Islet of Langerhans (tissue), 1 donor: ENCODE data around the gene KNDC1.

Source experiments
- FAIRE-seq: peaks from one replicate; lab custom pipeline; 2011; peaks lifted over from hg19 to GRCh38; lab: Jason Lieb, UNC

The KNDC1 gene

GRCh38 chr10:133242611-133243356, 82.8 kb downstream of the KNDC1 start:
- FAIRE-seq, result no peak

DNA sequence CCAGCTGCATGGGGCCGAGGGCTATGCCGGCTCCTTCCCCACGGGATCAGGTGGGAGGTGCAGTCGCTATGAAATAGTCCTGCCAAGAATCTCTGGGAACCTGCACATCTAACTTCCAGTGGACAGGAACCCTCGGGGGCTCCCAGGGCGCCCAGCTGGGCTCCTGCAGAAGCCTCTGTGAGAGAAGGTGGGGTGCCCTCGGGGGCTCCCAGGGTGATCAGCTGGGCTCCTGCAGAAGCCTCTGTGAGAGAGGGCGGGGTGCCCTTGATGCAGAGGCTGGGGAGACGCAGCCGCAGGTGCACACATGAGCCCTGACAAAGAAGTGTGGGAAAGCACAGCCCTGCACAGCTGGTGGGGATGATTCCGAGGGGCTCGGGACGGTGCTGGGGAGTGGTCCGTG, 83.6 kb downstream of the KNDC1 start:
- no peak for FAIRE-seq

DNA sequence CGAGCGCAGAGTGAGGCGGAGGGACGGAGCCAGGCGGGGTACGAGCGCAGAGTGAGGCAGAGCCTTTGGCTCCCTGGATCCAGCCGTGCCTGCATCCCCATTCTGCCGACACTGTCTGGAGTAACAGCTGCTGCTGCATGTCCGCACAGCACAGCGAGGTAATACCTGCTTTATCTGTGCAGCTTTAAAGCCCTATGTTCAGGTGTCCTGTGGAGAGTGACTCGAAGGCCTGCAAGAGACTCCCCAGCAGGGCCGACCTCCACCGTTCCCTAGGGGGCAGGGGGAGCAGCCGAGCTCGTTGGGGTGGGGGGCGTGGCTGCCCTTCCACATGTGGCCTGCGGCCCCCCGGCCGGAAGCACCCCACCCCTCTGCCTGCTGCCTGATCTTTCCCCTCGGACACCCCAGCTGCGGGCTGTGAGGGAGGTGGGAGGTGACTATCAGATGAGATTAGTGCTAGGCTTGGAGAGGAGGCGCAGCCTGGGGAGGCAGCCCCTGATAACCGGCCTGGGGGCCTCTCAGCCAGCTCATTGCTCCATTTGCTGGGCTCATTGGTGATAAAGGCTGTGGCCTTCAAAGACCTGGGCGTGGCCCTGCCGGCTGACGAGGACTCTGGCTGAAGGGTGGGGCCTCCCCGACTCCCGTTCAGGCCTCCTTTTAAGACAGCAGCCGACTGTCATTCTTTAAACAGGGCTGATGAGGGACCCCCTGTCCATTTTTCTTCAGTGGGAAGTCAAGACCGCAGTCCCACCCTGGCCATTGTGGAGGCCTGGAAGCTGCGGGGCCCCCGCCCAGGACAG, 85.6 kb downstream of the KNDC1 start:
- FAIRE-seq, result no peak

DNA sequence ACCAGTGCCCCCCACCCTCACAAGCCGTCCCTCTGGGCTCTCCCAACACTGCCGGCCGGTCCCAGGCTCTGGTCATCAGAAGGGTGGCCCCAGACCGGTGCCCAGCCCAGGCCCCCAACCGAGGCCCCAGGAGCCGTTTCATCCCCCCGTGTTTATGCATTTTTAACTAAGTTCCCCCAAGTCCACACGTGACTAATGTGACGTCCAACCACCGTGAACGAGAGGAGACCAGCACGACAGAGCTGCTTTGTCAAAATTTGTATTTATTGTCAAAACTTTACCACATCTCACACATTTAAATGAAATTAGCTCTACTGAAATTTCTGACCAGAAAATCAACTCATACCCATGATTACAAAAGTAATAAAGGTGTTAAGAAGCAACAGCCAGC, 86.2 kb downstream of the KNDC1 start:
- no peak for FAIRE-seq

DNA sequence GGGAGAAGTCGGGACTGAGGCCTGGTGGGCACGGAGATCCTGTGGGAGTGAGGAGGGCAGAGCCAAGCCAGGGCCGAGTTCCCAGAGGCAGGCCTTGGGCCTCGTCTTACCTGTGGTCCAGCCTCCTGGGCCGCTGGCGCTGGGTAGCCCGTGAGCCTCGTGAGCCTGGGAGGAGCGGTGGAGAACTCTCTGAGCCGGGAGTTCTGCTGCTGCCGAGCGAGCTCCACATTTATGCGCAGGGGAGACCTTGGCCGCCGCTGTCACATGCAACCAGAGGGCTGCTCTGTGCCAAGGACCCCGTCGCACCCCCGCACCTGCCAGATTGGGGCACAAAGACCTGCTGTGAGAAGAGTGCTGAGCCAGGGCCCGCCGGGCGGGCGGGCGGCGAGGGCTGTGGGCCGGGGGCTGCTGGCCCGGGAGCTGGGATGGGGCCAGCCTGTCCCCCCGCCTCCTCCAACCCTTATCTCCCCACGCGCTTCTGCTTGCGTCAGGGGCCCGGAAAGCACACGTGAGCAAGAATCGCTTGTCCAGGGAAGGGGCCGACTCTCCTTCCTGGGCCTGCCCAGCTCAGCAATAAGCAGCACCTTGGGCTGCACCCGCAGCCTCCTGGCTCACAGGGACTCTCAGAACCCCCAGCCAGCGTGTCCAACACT, 87.8 kb downstream of the KNDC1 start:
- no peak for FAIRE-seq

- no peak for FAIRE-seq
Measured at GRCh38 chr10:133248334-133248715, 88.3 kb downstream of the KNDC1 start.

DNA sequence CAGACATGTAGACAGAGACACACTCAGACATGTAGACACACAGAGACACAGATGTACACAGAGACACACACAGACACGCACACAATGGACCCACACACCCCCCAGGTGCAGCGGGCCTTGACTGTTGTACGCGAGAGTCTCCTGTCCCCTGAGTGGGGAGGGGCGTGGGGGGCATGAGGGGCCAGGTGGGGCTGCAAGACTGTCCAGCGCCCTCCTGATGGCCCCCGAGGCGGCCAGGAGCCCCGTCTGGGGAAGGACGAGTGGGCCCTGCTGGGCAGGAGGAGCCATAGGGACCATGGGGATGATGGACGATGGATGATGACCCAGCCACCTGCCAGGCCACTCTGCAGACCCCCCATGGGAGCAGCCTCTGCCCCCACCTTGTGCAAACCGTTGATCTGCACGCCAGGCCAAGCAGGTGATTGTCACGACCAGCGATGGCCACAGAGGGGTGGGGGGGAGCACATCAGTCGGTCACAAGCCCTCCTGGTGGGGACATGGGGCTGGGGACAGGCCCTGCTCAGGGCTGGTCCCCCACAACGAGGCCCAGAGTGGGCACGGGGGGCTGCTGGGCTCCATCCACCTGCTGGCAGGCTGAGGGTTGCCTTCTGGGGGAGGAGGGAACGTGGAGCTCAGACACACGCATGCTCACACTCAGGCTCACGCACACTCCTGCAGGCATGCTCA, 89.2 kb downstream of the KNDC1 start:
- FAIRE-seq, result no peak

DNA sequence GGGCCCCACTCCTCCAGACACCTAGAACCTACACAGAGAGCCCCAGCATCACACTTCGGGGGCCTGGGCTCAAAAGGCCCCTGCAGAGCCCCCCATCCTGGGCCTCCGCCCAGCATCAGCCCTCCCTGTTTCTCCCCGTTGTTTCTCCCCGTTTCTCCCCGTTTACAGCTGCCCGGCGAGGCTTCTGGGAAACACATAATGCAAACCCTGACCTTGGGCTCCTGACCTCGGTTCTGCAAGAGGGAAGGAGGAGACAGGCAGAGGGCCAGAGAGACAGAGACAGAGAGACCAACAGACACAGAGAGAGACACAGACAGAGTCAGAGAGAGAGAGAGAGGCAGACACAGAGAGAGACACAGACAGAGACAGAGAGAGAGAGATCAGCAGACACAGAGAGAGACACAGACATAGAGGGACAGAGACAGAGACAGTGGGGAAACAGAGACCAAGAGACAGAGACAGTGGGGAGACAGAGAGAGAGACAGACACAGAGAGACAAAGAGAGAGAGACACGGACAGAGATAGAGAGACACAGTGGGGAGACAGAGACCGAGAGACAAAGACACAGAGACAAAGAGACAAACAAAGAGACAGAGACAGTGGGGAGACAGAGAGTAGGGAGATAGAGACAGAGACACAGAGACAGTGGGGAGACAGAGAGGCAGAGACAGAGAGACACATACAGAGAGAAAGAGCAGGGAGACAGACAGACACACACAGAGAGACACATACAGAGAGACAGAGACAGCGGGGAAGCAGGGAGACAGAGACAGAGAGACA, 90.1 kb downstream of the KNDC1 start:
- no peak for FAIRE-seq

GRCh38 chr10:133251388-133252222, 91.6 kb downstream of the KNDC1 start:
- FAIRE-seq, result no peak

GRCh38 chr10:133252223-133252552, 92.2 kb downstream of the KNDC1 start:
- FAIRE-seq, result no peak

DNA sequence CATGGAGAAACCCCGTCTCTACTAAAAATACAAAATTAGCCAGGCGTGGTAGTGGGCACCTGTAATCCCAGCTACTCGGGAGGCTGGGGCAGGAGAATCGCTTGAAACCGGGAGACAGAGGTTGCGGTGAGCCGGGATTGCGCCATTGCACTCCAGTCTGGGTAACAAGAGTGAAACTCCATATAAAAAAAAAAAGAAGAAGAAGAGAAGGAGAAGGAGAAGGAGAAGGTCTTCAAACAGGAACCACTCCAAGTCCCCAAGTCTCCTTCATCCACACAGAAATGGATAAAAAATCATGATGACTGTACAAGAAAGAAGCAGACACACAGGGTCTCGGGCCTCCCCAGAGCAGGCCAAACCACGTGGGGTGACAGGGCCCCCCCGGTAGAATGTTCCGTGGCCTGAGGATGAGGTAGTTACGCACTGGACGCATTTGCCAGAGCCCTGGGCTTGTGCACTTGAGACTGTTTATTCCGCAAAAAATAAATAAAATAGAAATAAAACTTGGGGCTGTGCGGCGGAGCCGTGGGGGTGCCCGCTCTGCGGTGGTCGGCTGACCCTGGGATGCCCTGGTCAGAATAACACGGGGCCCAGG, 93.4 kb downstream of the KNDC1 start:
- no peak for FAIRE-seq

DNA sequence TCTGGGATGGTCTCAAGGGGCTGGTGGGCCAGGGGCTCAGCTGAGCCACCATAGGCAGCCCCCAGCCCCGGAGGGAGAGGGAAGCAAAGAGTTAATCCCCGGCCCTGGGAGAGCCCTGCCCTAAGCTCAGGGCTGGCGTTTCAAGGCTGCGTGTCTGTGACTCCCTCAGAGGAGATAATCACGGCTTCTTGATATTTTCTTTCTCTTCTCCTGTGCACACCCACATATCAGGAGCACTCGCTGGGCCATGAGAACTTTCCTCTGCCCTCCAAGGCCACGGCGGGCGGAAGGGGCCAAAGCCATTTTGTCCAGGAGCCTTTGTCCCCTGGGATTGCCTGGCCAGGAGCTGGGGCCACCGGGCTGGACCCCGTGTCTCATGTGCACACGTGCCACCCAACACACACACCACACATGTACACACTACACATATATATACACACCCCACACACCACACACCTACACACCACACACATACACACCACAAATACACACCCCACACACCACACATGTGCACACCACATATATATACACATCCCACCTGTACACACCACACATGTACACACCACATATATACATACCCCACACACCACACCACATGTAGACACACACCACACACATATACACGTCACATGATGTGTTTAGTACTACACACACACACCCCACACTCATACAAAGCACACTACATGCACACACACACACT, 94.6 kb downstream of the KNDC1 start:
- FAIRE-seq, result no peak

DNA sequence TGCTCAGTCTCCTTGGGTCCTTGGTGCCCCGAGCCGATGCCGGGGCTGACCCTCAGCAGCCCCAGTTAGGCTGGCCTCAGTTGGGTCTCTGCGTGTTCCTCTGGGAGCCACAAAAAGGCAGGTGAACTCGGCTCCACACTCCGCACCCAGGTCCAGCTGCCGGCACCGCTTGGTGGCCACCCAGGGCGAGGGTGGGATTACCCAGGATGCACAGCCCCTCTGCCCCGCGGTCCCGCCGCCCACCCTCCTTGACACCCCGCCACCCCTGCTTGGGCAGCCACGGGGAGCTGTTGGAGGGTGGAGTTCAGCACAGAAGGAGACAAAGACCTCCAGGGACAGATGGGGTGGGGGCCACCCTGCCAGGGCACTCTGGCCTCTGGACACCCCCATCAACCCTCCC, 95.3 kb downstream of the KNDC1 start:
- FAIRE-seq, result no peak

- no peak for FAIRE-seq
Measured at GRCh38 chr10:133257489-133258065, 97.6 kb downstream of the KNDC1 start.

DNA sequence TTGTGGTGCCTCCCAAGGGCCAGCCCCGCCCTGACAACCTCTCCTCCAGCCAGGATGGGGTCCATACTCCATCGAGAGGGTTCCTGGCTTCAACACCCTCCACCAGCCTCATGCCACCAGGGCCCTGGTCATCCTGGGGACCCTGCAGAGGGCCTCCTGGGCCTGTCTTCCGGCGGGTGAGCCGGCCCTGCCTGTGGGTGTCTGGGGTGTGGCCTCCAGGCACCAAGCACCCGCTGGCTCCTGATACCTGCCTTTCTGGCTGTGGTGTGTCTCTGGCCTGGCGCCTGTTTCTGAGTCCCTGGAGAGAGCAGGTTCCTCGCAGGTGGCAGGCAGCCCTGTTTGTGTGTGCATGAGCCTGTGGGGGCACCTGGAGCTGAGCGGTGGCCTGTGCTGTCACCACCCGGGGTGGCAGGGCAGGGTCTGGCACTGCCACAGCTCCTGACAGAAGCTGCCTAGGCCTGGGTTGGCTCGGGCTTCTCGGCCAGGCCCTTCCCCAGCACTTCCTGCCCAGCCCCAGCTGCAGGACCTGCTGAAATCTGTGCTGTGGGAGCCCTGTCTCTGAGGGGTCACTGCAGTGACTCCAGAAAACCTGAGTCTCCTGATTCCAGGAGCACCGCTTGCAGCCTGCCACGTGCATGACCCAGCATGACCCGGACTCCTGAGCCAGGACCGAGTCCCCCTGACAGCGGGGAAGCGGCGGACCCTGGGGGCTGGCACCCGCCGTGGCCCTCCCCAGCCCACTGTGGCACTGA, 98.2 kb downstream of the KNDC1 start:
- FAIRE-seq, result no peak

DNA sequence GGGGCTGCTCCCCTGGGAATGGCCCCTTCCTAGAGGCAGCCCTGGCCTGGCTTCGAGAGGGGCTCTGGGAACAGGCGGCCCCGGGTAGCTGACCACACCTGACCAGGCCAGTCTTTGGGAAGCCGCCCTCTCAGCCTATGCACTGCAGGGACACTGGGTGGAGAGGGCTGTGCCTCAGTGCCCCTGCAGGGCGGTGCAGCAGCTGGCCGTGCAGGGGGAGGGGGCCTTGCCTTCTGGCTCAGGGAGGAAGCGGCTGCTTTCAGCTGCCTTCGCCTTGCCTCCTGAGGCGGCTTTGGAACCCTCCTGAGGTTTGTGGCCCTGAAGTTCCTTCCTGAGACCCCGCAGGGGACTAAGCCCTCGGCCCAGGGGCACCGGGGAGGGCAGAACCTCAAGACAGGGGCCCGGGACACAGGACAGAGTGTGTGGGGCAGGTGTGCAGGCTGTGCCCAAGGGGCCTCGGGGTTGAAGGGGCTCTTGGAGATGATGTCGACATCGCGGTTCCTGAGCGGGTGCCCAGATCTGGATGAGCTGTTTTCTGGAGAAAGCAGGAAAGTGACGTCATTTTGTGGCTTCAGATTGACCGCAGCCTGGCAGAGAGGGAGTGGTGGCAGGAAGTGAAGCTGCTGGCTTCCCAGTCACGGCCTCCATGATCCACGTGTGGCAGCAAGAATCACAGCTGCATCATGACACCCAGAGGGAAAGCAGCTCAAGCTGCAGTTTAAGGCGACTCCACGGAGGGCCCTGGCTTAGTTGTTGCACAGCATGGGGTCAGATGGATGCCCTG, 99.0 kb downstream of the KNDC1 start:
- no peak for FAIRE-seq

DNA sequence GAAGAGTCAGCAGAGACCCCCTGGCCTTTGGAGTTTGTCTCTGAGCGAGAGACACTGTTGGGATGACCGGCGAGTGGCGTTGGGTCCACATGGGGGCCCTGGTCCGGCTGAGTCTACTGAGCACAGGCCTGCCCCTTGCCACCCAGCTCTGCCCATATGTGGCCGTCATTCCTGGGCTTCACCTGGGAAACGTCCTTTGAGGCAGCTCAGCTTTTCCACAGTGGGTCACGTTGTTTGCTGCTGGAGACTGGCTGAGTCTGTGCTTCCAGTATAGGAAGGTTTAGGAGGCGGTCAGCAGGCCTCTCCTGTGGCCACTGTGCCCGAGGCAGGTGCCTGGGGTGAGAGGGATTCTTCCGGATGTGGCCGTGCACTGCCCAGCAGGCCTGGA, 99.6 kb downstream of the KNDC1 start:
- no peak for FAIRE-seq
